ENCODE measurements around the gene COQ8B.

COQ8B gene

DNA sequence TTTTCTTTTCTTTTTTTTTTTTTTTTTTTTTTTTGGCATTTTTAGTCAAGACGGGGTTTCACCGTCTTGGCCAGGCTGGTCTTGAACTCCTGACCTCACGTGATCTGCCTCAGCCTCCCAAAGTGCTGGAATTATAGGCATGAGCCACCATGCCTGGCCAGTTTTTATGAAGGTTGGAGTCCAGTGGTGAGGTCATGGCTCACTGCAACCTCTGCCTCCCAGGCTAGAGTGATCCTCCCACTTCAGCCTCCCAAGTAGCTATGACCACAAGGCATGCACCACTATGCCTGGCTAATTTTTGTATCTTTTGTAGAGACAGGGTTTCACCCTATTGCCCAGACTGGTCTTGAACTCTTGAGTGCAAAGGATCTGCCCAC is 38.5 kb upstream of the COQ8B start:
- Histone ChIP-seq H3K27me3 (ENCODE audit: control insufficient read depth in 2 of 2, insufficient read depth in 2 of 2, low read length in 2 of 2) (no peaks in the 10 kb centered on the region), H3K4me3 (ENCODE audit: low read length in 2 of 2) (peak overlapping the region in 1 of 2 donors; percentile 67), H3K36me3 (ENCODE audit: control insufficient read depth in 2 of 2, insufficient read depth in 2 of 2, low read length in 2 of 2) (peaks cover 28 to 40% of the 10 kb centered on the region in 2 donors), H3K4me1 (ENCODE audit: control insufficient read depth in 2 of 2, insufficient read depth in 2 of 2, low read length in 2 of 2) (peaks cover 22 to 32% of the 10 kb centered on the region in 2 donors), H3K9me3 (ENCODE audit: control insufficient read depth in 2 of 2, low read length in 2 of 2) (no peaks in the 10 kb centered on the region), H3K9ac (ENCODE audit: low read depth in 1 of 2, low read length in 2 of 2) (no peak overlapping the region), H3K27ac (ENCODE audit: low read depth in 2 of 2, low read length in 2 of 2) (peak overlapping the region in 1 of 2 donors; percentile 91)

DNA sequence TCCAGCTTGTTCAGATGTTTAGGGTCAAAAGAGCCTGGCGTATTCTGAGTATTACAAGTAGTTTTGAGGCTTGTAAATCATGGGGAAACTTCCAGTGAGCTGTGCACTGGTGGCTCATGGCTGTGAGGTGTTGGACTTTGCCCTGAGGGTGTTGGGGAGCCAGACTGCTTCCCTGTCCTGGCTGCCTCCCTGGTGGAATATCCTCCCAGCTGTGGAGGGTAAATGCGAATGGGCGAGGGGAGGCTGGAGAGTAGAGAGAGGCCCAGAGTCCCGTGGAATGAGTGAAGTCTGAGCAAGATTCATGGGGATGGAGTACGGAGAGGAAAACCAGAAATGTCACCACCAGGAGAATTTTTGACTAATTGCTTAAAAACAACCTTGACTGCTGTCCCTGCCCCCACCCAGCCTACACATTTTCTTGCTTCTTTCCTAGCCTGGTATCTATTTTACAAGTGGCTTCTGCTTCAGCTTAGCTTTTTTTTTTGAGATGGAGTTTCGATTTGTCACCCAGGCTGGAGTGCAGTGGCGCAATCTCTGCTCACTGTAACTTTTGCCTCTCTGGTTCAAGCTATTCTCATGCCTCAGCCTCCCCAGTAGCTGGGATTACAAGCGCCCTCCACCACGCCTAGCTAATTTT is 38.0 kb upstream of the COQ8B start:
- peaks cover 24 to 37% of the 10 kb centered on the region in 2 donors for H3K4me1 ChIP-seq (ENCODE audit: control insufficient read depth in 2 of 2, insufficient read depth in 2 of 2, low read length in 2 of 2)
- H3K9ac ChIP-seq (ENCODE audit: low read depth in 1 of 2, low read length in 2 of 2), result peak overlapping the region; percentile 64 to 70
- H3K27ac ChIP-seq (ENCODE audit: low read depth in 2 of 2, low read length in 2 of 2), result peak overlapping the region; percentile 90 to 91
- H3K4me3 ChIP-seq (ENCODE audit: low read length in 2 of 2), result peak overlapping the region; percentile 36 to 67
- no peaks in the 10 kb centered on the region for H3K9me3 ChIP-seq (ENCODE audit: control insufficient read depth in 2 of 2, low read length in 2 of 2)
- no peaks in the 10 kb centered on the region for H3K27me3 ChIP-seq (ENCODE audit: control insufficient read depth in 2 of 2, insufficient read depth in 2 of 2, low read length in 2 of 2)
- peaks cover 24 to 35% of the 10 kb centered on the region in 2 donors for H3K36me3 ChIP-seq (ENCODE audit: control insufficient read depth in 2 of 2, insufficient read depth in 2 of 2, low read length in 2 of 2)

DNA sequence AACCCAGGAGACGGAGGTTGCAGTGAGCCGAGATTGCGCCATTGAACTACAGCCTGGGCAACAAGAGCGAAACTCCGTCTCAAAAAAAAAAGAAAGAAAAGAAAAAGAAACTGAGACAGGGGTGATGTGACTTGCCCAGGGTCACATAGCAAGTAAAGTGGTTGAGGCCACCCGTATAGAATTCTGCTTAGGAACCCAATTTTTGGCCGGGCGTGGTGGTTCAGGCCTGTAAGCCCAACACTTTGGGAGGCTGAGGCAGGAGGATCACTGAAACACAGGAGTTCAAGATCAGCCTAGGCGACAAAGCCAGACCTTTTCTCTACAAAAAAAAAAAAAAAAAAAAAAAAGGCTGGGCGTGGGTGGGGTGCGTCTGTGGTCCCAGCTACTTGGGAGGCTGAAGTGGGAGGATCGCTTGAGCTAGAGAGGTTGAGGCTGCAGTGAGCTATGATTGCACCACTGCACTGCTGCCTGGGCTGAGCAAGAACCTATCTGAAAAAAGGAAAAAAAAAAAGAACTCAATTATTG is 35.6 kb upstream of the COQ8B start:
- Histone ChIP-seq H3K27ac (ENCODE audit: low read depth in 2 of 2, low read length in 2 of 2) (peak overlapping the region; percentile 96 to 98), H3K4me3 (ENCODE audit: low read length in 2 of 2) (peak overlapping the region; percentile 92 to 98), H3K27me3 (ENCODE audit: control insufficient read depth in 2 of 2, insufficient read depth in 2 of 2, low read length in 2 of 2) (no peaks in the 10 kb centered on the region), H3K9me3 (ENCODE audit: control insufficient read depth in 2 of 2, low read length in 2 of 2) (no peaks in the 10 kb centered on the region), H3K4me1 (ENCODE audit: control insufficient read depth in 2 of 2, insufficient read depth in 2 of 2, low read length in 2 of 2) (peaks cover 29 to 43% of the 10 kb centered on the region in 2 donors), H3K9ac (ENCODE audit: low read depth in 1 of 2, low read length in 2 of 2) (peak overlapping the region; percentile 56 to 83), H3K36me3 (ENCODE audit: control insufficient read depth in 2 of 2, insufficient read depth in 2 of 2, low read length in 2 of 2) (peaks cover 8 to 19% of the 10 kb centered on the region in 2 donors)

DNA sequence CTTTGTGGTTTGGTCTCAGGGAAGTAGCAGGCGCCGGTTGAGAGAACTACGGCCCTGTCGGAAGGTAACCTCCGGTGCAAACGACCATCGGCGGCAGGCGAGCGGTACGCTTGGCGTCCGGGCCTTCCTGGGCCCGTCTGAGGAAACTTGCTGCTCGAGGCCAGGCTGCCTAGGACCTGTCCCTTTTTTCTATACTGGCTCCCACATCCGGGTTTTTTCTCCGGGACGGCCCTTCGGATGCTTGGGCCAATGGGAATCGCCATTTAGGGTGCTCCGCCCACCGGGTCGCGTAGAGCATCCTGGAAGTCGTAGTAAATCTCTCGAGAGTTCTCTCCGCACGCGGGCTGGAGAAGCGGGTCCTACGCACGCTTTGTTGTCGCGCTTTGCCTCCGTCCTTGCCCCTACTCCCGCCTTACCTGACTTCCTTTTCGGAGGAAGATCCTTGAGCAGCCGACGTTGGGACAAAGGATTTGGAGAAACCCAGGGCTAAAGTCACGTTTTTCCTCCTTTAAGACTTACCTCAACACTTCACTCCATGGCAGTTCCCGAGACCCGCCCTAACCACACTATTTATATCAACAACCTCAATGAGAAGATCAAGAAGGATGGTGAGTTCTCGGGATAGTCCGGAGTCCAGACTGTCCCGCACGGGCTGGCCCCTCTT is 34.3 kb upstream of the COQ8B start, which contains the start of gene SNRPA:
Gene SNRPA (plus strand): TSS at position 330 of the 664 bp plus-strand sequence. CDS start 206 bp downstream, at position 536.
- H3K4me1 ChIP-seq (ENCODE audit: control insufficient read depth in 2 of 2, insufficient read depth in 2 of 2, low read length in 2 of 2), result peaks cover 25 to 43% of the 10 kb centered on the region in 2 donors

DNA sequence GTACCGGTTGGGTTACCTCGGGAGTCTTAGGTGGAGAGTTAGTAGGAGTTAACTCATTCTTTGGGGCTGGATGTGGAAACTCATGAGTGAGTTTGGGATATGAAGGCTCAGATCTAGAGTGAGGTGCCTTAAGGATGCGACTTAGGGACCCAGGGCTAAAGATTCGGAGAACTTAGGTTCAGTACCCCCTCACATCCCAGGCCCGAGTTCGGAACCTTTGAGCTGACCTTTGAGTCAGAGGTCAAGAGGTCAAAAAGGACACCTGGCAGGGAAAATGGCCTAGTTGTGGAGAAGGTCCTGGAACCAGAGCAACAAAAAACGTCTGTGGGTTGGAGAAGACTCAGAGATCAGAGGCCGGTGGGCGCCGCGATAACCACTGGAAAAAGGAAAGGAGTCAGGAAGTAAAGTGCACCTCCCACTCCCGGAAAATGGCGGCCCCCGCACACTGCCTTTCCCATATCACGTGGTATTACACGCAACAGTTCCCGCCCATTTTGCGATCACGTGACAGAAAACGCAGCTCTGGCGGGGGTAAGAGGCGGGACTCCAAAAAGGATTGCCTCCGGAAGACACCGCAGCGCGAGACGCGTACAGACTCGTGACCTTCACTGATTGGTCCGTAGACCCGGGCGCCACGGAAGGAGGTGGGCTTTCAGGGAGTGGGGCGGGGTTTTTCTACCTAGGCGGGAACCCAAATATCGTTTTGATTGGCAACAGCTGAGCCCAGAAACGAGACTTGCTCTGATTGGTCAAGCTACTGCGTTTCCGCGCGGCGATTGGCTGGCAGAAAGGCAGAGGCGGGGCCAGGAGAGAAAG is 33.6 kb upstream of the COQ8B start, which contains the start of gene ACTMAP:
Gene ACTMAP (minus strand): TSS at position 420 of the 816 bp plus-strand sequence. CDS start 674 bp downstream, outside the sequence.
- no peaks in the 10 kb centered on the region for H3K36me3 ChIP-seq (ENCODE audit: control insufficient read depth in 2 of 2, insufficient read depth in 2 of 2, low read length in 2 of 2)
- H3K4me3 ChIP-seq (ENCODE audit: low read length in 2 of 2), result peak within 1 kb of the TSS; percentile 92 to 98
- H3K27ac ChIP-seq (ENCODE audit: low read depth in 2 of 2, low read length in 2 of 2), result peak within 1 kb of the TSS; percentile 96 to 98
- peak within 1 kb of the TSS; percentile 83 to 95 for H3K9ac ChIP-seq (ENCODE audit: low read depth in 1 of 2, low read length in 2 of 2)
- peaks cover 18 to 39% of the 10 kb centered on the region in 2 donors for H3K4me1 ChIP-seq (ENCODE audit: control insufficient read depth in 2 of 2, insufficient read depth in 2 of 2, low read length in 2 of 2)
- H3K9me3 ChIP-seq (ENCODE audit: control insufficient read depth in 2 of 2, low read length in 2 of 2), result no peaks in the 10 kb centered on the region
- H3K27me3 ChIP-seq (ENCODE audit: control insufficient read depth in 2 of 2, insufficient read depth in 2 of 2, low read length in 2 of 2), result no peaks in the 10 kb centered on the region

More for the DNA sequence above, 34.3 kb upstream of the COQ8B start, which contains the start of gene SNRPA:
- Histone ChIP-seq H3K4me3 (ENCODE audit: low read length in 2 of 2) (peak within 1 kb of the TSS; percentile 92 to 98), H3K36me3 (ENCODE audit: control insufficient read depth in 2 of 2, insufficient read depth in 2 of 2, low read length in 2 of 2) (peaks cover 1 to 7% of the 10 kb centered on the region in 2 donors), H3K9me3 (ENCODE audit: control insufficient read depth in 2 of 2, low read length in 2 of 2) (no peaks in the 10 kb centered on the region), H3K27ac (ENCODE audit: low read depth in 2 of 2, low read length in 2 of 2) (peak within 1 kb of the TSS; percentile 96 to 98), H3K27me3 (ENCODE audit: control insufficient read depth in 2 of 2, insufficient read depth in 2 of 2, low read length in 2 of 2) (no peaks in the 10 kb centered on the region), H3K9ac (ENCODE audit: low read depth in 1 of 2, low read length in 2 of 2) (peak within 1 kb of the TSS; percentile 83 to 95)

DNA sequence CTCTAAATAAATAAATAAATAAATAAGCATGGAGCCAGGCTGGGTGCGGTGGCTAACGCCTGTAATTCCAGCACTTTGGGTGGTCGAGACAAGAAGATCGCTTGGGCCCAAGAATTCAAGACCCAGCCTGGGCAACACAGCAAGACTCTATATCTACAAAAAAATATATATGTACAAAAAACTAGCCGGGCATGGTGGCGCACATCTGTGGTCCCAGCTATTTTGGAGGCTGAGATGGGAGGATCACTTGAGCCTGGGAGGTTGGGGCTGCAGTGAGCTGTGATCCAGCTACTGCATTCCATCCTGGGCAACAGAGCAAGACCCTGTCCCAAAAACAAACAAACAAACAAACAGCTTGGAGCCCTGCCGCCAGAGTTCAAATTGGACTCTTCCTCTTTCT is 30.9 kb upstream of the COQ8B start:
- Histone ChIP-seq H3K27ac (ENCODE audit: low read depth in 2 of 2, low read length in 2 of 2) (no peak overlapping the region), H3K9me3 (ENCODE audit: control insufficient read depth in 2 of 2, low read length in 2 of 2) (no peaks in the 10 kb centered on the region), H3K36me3 (ENCODE audit: control insufficient read depth in 2 of 2, insufficient read depth in 2 of 2, low read length in 2 of 2) (peaks cover 0 to 2% of the 10 kb centered on the region in 2 donors), H3K4me3 (ENCODE audit: low read length in 2 of 2) (no peak overlapping the region), H3K4me1 (ENCODE audit: control insufficient read depth in 2 of 2, insufficient read depth in 2 of 2, low read length in 2 of 2) (peaks cover 6 to 18% of the 10 kb centered on the region in 2 donors), H3K27me3 (ENCODE audit: control insufficient read depth in 2 of 2, insufficient read depth in 2 of 2, low read length in 2 of 2) (no peaks in the 10 kb centered on the region), H3K9ac (ENCODE audit: low read depth in 1 of 2, low read length in 2 of 2) (no peak overlapping the region)

GRCh38 chr19:40745402-40745780 is 28.7 kb upstream of the COQ8B start:
- no peak overlapping the region for H3K27ac ChIP-seq (ENCODE audit: low read depth in 2 of 2, low read length in 2 of 2)
- H3K4me1 ChIP-seq (ENCODE audit: control insufficient read depth in 2 of 2, insufficient read depth in 2 of 2, low read length in 2 of 2), result peaks cover 6 to 11% of the 10 kb centered on the region in 2 donors
- H3K9ac ChIP-seq (ENCODE audit: low read depth in 1 of 2, low read length in 2 of 2), result no peak overlapping the region
- H3K4me3 ChIP-seq (ENCODE audit: low read length in 2 of 2), result no peak overlapping the region
- no peaks in the 10 kb centered on the region for H3K27me3 ChIP-seq (ENCODE audit: control insufficient read depth in 2 of 2, insufficient read depth in 2 of 2, low read length in 2 of 2)
- H3K36me3 ChIP-seq (ENCODE audit: control insufficient read depth in 2 of 2, insufficient read depth in 2 of 2, low read length in 2 of 2), result peaks cover 4% of the 10 kb centered on the region in 2 donors
- no peaks in the 10 kb centered on the region for H3K9me3 ChIP-seq (ENCODE audit: control insufficient read depth in 2 of 2, low read length in 2 of 2)

DNA sequence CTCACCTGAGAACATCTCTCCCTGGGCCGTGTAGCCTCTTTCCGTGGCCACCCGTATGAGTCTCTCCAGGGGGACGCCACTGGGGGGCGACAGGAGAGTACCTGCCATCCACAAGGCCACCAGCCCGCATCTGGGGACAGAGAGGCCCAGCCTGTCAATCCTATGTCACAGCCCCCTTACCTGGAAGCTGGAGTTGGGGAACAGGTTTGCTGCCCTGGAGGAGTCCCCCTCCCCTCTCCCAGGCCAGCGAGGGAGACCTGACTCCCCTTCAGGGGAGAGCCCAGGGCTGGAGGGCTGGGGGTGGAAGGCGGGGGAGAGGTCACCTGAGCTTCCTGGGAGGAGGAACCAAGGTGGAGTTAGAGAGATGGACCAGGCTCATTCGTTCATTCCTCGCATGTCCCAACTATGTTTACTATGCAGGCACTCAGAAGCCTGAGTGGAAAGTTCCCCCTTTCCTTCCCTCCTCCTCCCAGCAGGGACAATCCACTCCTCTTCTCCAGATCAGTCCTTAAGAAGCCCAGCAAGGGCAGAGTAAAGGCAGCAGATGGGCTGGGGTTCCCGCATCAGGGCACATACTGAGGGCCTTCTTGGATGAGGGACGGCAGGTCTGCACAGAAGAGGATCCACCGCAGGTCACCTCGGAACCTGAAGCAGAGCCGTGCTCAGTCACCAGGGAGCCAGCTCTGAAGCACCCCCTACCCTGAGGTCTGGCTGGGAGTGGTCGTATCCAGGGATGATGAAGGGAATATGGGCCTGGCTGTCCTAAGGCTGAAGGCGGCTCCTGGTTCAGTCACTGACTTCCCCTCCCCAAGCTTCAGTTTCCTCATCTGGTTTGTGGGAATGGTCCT is 28.1 kb upstream of the COQ8B start:
- H3K4me3 ChIP-seq (ENCODE audit: low read length in 2 of 2), result no peak overlapping the region
- H3K9me3 ChIP-seq (ENCODE audit: control insufficient read depth in 2 of 2, low read length in 2 of 2), result no peaks in the 10 kb centered on the region
- peaks cover 4 to 8% of the 10 kb centered on the region in 2 donors for H3K36me3 ChIP-seq (ENCODE audit: control insufficient read depth in 2 of 2, insufficient read depth in 2 of 2, low read length in 2 of 2)
- no peak overlapping the region for H3K27ac ChIP-seq (ENCODE audit: low read depth in 2 of 2, low read length in 2 of 2)
- H3K4me1 ChIP-seq (ENCODE audit: control insufficient read depth in 2 of 2, insufficient read depth in 2 of 2, low read length in 2 of 2), result peaks cover 6 to 7% of the 10 kb centered on the region in 2 donors
- no peak overlapping the region for H3K9ac ChIP-seq (ENCODE audit: low read depth in 1 of 2, low read length in 2 of 2)
- no peaks in the 10 kb centered on the region for H3K27me3 ChIP-seq (ENCODE audit: control insufficient read depth in 2 of 2, insufficient read depth in 2 of 2, low read length in 2 of 2)

GRCh38 chr19:40743926-40744325 is 27.2 kb upstream of the COQ8B start:
- no peaks in the 10 kb centered on the region for H3K9me3 ChIP-seq (ENCODE audit: control insufficient read depth in 2 of 2, low read length in 2 of 2)
- H3K36me3 ChIP-seq (ENCODE audit: control insufficient read depth in 2 of 2, insufficient read depth in 2 of 2, low read length in 2 of 2), result peaks cover 4 to 16% of the 10 kb centered on the region in 2 donors
- no peak overlapping the region for H3K27ac ChIP-seq (ENCODE audit: low read depth in 2 of 2, low read length in 2 of 2)
- H3K9ac ChIP-seq (ENCODE audit: low read depth in 1 of 2, low read length in 2 of 2), result no peak overlapping the region
- no peaks in the 10 kb centered on the region for H3K27me3 ChIP-seq (ENCODE audit: control insufficient read depth in 2 of 2, insufficient read depth in 2 of 2, low read length in 2 of 2)
- no peak overlapping the region for H3K4me3 ChIP-seq (ENCODE audit: low read length in 2 of 2)
- H3K4me1 ChIP-seq (ENCODE audit: control insufficient read depth in 2 of 2, insufficient read depth in 2 of 2, low read length in 2 of 2), result peaks cover 0 to 2% of the 10 kb centered on the region in 2 donors
